ENCODE measurements around the gene FES.
A peak's percentile ranks its signal among the peaks of the same experiment; 100 is the strongest.

FES gene

DNA sequence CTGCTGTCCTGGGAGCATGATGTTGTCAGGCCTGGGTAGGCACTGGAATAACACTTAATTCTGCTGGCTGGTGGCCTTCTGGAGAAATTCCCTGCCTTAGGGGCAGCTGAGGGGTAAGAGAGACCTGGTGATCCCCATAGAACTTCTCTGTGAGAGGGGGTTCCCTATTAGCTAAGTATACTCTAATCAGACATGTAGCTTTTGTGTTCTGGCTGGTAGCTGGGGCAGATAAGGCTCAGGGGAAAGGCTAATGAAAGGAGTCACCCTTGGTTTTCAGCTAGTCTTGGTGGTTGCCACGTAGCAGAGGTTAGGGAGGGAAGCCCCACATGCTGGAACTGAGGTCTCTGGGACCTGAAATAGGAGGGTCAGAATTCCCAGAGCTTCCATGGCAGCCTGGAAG, 49.0 kb downstream of the FES start:
- DNase-seq: no peak

DNA sequence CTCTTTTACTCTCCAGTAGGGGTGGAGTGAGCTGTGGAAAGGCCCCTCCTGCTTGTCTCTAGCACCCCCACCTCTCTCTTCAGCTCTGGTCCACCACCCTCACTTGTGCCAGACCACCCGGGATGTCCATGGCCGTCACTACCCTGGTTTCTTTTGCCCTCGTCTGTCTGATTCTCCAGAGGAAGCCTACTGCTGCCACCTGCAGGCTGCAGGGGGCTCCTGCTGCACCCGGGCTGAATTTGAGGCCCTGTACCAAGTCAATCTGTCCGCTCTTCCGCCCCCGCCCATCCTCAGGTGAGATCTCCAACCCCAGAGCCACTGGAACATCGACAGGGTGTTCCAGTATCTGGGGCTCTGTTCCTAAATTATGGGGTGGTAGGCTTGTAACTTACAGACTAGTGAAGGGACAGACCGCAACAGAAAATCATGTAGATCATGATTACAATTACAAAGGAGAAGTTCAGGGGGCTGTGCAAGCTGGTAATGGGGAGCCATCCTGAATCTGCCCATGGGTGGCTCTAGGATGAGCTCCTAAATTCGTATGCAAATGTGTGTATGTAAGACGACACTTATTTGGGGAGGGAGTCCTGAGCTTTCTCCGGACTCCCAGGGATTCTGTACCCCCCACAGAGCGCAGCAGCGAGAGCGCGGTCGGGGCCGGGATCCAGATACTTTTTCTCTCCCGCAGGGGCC, 50.1 kb downstream of the FES start:
- DNase-seq: peak; percentile 55

DNA sequence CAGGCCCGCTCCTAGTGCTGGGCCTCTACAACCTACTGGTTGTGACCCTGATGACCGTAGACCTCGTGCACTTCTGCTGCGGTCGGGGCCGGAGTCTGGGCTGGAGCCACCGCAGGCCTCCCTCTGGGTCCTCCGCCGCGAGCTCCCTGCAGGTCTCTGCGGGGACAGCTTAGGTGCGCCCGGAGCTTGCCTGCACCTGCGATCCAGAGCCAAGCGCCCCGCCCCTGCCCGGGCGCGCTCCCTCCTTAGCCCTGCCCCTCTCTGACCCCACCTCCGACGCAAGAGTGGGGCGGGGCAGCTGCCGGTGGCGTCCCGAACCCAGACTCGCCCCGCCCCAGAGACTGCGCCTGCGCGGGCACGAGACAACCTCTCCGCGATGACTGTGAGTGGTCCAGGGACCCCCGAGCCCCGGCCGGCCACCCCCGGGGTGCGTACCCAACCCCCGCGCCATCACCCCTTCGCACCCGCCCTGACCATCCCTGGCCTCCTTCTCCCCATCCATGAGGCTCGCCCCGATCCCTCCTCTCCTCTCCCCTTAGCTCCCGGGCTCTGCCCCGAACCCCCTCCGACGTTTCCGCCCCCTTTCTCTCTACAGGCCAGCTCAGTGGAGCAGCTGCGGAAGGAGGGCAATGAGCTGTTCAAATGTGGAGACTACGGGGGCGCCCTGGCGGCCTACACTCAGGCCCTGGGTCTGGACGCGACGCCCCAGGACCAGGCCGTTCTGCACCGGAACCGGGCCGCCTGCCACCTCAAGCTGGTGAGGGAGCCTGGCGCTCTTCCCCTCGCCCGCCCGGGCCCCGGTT, 50.8 kb downstream of the FES start, which contains the start of gene UNC45A:
Gene UNC45A (plus strand): TSS at position 337 of the 803 bp plus-strand sequence. CDS start 40 bp downstream, at position 377.
- peak; percentile 80 for DNase-seq

DNA sequence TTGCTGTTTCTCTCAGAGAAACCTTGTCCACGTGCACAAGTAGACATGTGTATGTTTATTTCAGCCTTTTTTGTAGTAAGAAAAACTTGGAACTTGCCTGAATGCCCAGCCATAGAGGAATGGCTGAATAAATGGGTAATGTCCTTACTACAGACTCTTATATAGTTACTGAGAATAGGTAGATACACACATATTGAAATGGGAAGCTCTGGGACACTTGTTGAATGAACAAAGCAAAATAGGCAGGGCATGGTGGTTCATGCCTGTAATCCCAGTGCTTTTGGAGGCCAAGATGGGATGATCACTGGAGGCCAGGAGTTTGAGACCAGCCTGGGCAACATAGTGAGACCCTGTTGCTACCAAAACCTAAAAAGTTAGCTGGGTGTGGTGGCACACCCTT, 52.5 kb downstream of the FES start:
- DNase-seq: no peak

DNA sequence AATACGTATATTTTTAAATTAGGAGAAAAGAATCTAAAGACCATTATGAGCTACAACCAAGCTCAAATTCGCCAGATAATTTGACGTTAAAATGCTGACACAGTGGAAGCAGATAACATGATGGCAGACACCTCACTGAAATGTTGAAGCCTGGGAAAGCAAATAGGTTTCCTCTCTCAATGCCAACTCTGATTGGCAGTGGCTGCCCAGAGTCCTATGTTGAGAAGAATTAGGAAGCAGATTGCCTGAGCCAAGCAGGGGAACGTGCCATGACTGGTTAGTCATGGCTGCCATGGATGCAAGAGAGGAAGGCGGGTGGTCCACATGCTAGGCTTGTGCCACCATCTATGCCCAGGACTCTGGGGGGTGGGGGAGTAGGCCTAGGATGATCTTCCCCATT, 54.0 kb downstream of the FES start:
- no peak for DNase-seq

DNA sequence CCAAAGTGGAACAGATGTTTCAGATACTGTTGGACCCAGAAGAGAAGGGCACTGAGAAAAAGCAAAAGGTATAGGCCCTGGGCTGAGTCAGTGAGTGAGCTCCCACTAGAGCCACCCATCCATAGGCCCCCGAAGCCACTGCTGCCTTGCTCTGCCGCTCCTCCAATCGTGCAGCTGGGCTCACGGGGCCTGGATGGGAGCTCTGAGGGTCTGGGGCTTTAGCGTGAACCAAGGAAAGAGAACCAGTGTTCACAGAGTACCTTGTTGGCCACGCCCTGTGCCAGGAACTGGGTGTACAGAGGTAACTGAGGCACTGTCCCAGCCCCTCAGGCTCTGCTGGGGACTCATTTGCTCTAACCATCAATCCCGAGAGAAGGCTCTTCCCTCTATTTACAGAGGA, 55.5 kb downstream of the FES start:
- no peak for DNase-seq

DNA sequence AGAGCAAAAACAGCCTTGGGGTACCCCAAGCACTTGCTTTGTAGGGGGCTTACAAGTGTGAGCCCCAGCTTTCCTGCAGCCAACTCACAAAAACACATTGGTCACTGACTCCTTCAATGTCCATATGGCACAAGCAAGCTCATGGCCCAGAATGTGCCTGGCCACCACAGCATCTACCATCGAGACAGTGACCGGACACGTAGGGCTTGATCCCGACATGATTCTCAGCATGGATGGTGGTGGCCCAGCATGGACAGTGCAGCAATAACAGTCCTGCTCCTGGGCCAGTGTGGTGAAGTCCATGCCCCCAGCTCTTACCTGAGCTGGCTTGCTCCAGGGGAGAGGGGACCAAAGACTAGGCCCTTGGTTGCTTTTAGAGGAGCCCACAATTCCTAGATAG, 56.7 kb downstream of the FES start:
- no peak for DNase-seq

DNA sequence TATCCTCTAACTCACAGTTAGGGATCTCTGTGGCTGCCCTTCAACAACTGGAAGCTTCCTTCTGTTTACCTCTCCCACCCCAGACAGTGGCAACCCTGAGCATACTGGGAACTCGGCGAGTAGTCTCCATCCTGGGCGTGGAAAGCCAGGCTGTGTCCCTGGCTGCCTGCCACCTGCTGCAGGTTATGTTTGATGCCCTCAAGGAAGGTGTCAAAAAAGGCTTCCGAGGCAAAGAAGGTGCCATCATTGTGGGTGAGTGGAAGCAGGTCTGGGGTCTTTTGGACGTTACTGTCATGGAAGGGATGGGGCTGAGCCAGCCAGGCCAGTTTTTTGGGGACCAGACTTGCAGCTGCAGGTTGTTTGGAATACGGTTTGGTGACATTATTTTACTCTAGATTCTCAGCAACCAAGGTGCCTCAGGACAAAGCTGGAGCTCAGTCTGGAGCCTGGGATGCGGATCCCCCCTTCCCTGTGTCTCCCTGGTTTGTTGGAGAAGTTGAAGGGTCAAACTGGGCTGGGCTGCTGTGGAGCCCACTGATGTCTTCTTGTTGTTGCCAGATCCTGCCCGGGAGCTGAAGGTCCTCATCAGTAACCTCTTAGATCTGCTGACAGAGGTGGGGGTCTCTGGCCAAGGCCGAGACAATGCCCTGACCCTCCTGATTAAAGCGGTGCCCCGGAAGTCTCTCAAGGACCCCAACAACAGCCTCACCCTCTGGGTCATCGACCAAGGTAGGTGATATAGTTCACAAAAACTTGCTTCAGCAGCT, 58.2 kb downstream of the FES start:
- DNase-seq: no peak

DNA sequence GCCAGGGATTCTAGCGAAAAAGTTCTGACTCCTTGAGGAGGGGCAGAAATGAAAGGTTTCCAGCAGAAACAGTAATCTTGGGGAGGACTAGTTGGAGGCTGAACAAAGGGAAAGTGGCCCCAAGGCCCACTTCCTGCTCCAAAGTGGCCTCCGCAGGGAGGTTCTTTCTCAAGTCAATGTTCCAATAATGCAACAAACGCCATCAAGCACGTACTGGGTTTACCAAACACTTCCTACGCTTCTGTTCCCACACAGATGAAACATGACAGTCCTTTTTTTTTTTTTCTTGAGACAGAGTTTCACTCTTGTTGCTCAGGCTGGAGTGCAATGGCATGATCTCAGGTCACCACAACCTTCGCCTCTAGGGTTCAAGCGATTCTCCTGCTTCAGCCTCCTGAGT, 60.8 kb downstream of the FES start:
- no peak for DNase-seq
